DND-41 (cell line): ENCODE measurements around the gene DAB1.

ENCODE experiments used
- ATAC-seq: fragments of 200-7000 bp; cut with Tn5 transposase; 3 replicates; pipeline ENCODE4 v1.9.1; 2021; ENCODE audit warnings: low read depth; ENCODE audit not compliant: insufficient read depth
- DNase-seq: peaks from one replicate; pipeline ENCODE4 v3.0.0-alpha.2; 2020
- H2AFZ ChIP-seq: 2 replicates; pipeline ENCODE4 v1.6.0; 2012; ENCODE audit warnings: low read depth, low read length
- H3K27ac ChIP-seq: 2 replicates; pipeline ENCODE4 v1.5.1; 2012; ENCODE audit warnings: low read length, inconsistent platforms
- H3K27me3 ChIP-seq: fragments of 200-600 bp; sonication (generic); 2 replicates; pipeline ENCODE4 v1.6.0; 2012; ENCODE audit warnings: low read length, mild to moderate bottlenecking, inconsistent platforms; ENCODE audit not compliant: insufficient read depth, poor library complexity
- H3K36me3 ChIP-seq: 2 replicates; pipeline ENCODE4 v1.5.1; 2012; ENCODE audit warnings: low read length, inconsistent platforms; ENCODE audit not compliant: insufficient read depth
- H3K4me1 ChIP-seq: 2 replicates; pipeline ENCODE4 v1.5.1; 2012; ENCODE audit warnings: mild to moderate bottlenecking, low read length; ENCODE audit not compliant: insufficient read depth
- H3K4me2 ChIP-seq: 2 replicates; pipeline ENCODE4 v1.6.0; 2012; ENCODE audit warnings: mild to moderate bottlenecking, moderate library complexity, low read length, inconsistent platforms; ENCODE audit not compliant: insufficient read depth
- H3K4me3 ChIP-seq, 2 experiments: fragments of 200-600 bp in 1 of 2; shearing (Covaris generic) in 1 of 2; 2 replicates each; pipeline ENCODE4 v1.5.1; 2012 to 2016; ENCODE audit warnings: inconsistent platforms in 2 of 2, low read length in 2 of 2, mild to moderate bottlenecking in 2 of 2, low read depth in 1 of 2, moderate library complexity in 1 of 2
- H3K79me2 ChIP-seq: 2 replicates; pipeline ENCODE4 v1.6.0; 2012; ENCODE audit warnings: low read length, inconsistent platforms; ENCODE audit not compliant: insufficient read depth
- H3K9ac ChIP-seq: 2 replicates; pipeline ENCODE4 v1.6.0; 2012; ENCODE audit warnings: low read depth, mild to moderate bottlenecking, inconsistent platforms, low read length, moderate library complexity
- H3K9me3 ChIP-seq: 2 replicates; pipeline ENCODE4 v1.5.1; 2012; ENCODE audit warnings: low read length, moderate library complexity, mild to moderate bottlenecking, inconsistent platforms; ENCODE audit not compliant: insufficient read depth, severe bottlenecking
- H4K20me1 ChIP-seq: 2 replicates; pipeline ENCODE4 v1.6.0; 2012; ENCODE audit warnings: low read length; ENCODE audit not compliant: insufficient read depth
- CTCF ChIP-seq: IDR thresholded peaks from 2 replicates; pipeline ENCODE4 v1.5.1; 2012; ENCODE audit warnings: borderline replicate concordance, low read length, moderate library complexity, mild to moderate bottlenecking; ENCODE audit not compliant: poor library complexity, severe bottlenecking; ENCODE audit errors: extremely low read depth
- EZH2 ChIP-seq: IDR thresholded peaks from 3 replicates; pipeline ENCODE4 v1.6.1; 2012; ENCODE audit warnings: borderline replicate concordance, low read depth, mild to moderate bottlenecking, moderate library complexity, low read length, inconsistent platforms; ENCODE audit not compliant: severe bottlenecking

Gene DAB1

GRCh38 chr1:57192222-57192621, 231.6 kb downstream of the DAB1 start:
- Histone ChIP-seq H3K4me3 (no peak overlapping the region), H4K20me1 (no peaks in the 10 kb centered on the region), H3K27me3 (no peaks in the 10 kb centered on the region), H3K9ac (no peak overlapping the region), H3K27ac (no peak overlapping the region), H3K4me2 (no peak overlapping the region), H3K9me3 (no peaks in the 10 kb centered on the region), H3K79me2 (no peaks in the 10 kb centered on the region), H3K4me1 (no peaks in the 10 kb centered on the region), H2AFZ (no peak overlapping the region), H3K36me3 (no peaks in the 10 kb centered on the region)
- ATAC-seq, result no peak
- no peak for DNase-seq
- TF ChIP-seq CTCF (no peak), EZH2 (no peak)

GRCh38 chr1:57190898-57191297, 233.0 kb downstream of the DAB1 start:
- Histone ChIP-seq H3K9me3 (no peaks in the 10 kb centered on the region), H2AFZ (no peak overlapping the region), H3K4me2 (no peak overlapping the region), H3K79me2 (no peaks in the 10 kb centered on the region), H3K9ac (no peak overlapping the region), H4K20me1 (no peaks in the 10 kb centered on the region), H3K4me1 (no peaks in the 10 kb centered on the region), H3K27me3 (no peaks in the 10 kb centered on the region), H3K4me3 (no peak overlapping the region), H3K36me3 (no peaks in the 10 kb centered on the region), H3K27ac (no peak overlapping the region)
- no peak for ATAC-seq
- TF ChIP-seq EZH2 (no peak), CTCF (no peak)
- no peak for DNase-seq

GRCh38 chr1:57188168-57188567, 235.7 kb downstream of the DAB1 start:
- Histone ChIP-seq H3K9me3 (no peaks in the 10 kb centered on the region), H3K4me3 (no peak overlapping the region), H3K4me1 (no peaks in the 10 kb centered on the region), H3K4me2 (no peak overlapping the region), H2AFZ (no peak overlapping the region), H3K27ac (no peak overlapping the region), H3K27me3 (no peaks in the 10 kb centered on the region), H3K79me2 (no peaks in the 10 kb centered on the region), H3K9ac (no peak overlapping the region), H3K36me3 (no peaks in the 10 kb centered on the region), H4K20me1 (no peaks in the 10 kb centered on the region)
- DNase-seq (no peak), ATAC-seq (no peak)
- TF ChIP-seq CTCF (no peak), EZH2 (no peak)

- Histone ChIP-seq H3K9me3 (no peaks in the 10 kb centered on the region), H3K27ac (no peak overlapping the region), H3K27me3 (no peaks in the 10 kb centered on the region), H3K9ac (no peak overlapping the region), H4K20me1 (no peaks in the 10 kb centered on the region), H2AFZ (no peak overlapping the region), H3K4me3 (no peak overlapping the region), H3K4me1 (no peaks in the 10 kb centered on the region), H3K36me3 (no peaks in the 10 kb centered on the region), H3K79me2 (no peaks in the 10 kb centered on the region), H3K4me2 (no peak overlapping the region)
- TF ChIP-seq EZH2, result no peak
- no peak for TF ChIP-seq CTCF
- DNase-seq (no peak), ATAC-seq (no peak)
These were observed 237.4 kb downstream of the DAB1 start for GRCh38 chr1:57186455-57186854.
